Astrocyte of the hippocampus (primary cell): Measurements from ENCODE around the gene FTCD.
A peak's percentile ranks its signal among the peaks of the same experiment; 100 is the strongest.
"Not testable (repeated sequence)": the region's sequence is repeated elsewhere in the genome, so short reads cannot be mapped to it uniquely, and the experiment has no call there.

Experiments
- DNase-seq: peaks from one replicate; pipeline ENCODE4 v3.0.0; 2011; ENCODE audit warnings: low read depth, low spot score

FTCD gene

DNA sequence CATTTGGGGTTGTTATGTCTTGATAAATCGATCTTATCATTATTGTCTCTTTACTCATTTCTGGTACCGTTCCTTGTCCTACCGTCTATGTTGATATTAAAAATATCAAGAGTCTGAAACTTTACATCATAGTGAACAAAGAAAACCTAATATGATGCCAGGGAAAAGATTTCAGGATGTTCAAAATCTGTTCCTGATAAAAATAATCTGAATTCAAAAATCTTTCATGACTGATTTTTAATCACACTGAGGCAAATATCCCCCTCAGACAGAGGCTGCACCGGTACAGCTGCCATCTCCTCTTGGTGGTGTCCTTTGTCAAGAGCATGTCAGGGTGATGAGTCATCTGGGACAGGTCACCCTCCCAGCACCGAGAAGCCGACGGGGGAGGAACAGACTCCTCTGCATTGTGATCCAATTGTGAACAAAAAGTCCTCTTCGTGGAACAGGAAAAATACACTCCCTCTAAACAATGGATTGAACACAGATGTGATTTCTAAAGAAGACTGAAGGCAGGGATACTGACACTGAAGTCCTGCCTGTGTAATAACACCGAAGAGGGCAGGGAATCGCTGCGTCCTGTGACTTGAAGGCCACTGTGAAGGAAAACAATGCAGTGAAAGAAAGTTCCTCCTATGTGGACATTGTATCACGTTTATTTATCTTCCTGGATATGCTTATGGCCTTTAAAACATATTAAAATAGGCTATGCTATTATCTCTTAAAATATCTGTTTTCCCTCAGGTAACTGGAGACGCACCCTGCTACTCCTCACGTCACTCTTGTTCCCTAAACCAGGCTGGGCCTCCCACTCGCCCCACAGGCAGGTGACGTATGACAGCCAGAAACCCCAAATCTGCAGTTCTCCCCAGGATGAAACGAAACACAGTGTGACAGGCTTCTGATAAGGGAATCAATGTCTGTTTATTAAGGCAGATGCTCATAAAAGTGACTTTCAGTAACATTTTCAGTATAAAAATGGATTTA is 33.1 kb upstream of the FTCD start:
- DNase-seq, result peak; percentile 70

DNA sequence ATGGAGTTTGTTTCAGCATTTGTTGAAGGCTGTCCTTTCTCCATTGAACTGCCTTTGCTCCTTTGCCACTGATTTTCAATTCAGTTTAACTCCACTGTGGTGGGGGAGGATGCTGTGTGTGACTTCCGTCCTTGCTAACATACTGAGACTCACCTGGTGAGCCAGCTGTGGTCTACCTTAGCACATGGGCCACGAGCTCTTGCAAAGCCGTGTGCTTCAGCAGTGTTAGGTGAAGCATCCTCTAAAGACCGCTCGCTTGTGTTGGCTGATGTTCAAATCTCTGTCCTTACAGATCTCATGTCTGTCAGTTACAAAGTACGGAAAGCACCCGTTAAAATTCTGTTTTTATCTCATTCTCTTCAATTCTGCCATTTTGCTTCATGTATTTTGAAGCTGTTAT is 32.4 kb upstream of the FTCD start:
- no peak for DNase-seq

DNA sequence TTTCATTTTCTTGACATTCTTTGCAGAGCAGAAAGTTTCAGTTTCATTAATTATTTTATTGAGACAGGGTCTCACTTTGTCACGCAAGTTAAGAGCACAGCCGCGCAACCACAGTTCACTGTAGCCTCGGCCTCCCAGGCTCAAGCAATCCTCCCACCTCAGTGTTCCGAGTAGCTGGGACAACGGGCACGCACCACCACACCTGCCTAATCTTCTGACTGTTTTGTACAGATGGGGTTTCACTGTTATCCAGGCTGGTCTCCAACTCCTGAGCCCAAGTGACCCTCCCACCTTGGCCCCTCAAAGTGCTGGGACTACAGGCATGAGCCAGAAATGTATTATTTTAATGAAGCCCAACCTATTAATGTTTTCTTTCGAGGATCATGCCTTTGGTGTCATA is 31.9 kb upstream of the FTCD start:
- DNase-seq, result no peak

DNA sequence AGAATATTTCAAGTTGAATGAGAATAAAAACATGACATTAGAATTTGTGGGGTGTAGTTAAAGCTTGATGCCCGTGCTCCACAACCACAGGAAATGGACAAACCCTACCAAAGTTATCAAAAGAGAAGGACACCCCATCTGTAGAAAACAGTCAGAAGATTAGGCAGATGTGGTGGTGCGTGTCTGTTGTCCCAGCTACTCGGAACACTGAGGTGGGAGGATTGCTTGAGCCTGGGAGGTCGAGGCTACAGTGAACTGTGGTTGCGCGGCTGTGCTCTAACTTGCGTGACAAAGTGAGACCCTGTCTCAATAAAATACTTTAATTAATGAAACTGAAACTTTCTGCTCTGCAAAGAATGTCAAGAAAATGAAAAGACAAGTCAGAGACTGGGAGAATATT is 30.3 kb upstream of the FTCD start:
- DNase-seq, result no peak

DNA sequence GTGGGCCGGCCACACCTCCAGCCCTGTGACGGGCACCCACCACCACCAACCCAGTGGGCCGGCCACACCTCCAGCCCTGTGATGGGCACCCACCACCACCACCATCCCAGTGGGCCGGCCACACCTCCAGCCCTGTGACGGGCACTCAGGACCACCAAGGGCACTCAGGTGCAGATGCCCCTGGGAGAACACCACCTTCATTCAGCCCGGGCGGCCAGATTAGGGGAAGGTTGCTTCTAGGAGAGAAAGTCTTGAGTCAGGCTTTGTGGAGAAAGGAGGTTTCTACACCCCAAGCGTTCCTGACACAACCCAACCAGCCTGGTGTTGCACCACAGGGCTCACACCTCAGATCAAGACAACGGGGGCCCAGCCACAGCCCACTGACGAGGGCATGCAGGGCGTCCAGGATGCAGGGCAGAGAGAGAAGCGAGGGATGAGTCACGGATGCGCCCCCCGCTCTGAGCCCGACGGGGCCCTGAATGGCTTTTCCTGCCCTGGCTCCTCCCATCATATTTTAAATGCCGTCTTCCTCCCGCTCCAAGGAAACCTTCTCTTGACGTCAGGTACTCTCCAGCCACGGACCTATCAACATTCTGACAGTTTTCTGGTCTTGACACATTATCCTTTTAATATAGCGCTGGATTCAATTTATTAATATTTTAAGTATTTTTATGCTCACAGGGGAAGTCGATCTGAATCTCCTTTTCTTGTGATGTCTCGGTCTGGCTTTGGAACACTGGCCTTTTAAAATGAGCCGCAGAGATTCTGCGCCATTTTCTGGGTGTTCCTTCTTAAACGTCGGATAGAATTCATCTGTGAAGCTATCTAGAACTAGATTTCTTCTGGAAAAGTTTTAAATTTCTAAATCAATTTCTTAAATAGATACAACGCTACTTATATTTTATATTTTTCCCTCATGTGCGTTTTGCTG is 29.5 kb upstream of the FTCD start:
- DNase-seq, result peak; percentile 95

DNA sequence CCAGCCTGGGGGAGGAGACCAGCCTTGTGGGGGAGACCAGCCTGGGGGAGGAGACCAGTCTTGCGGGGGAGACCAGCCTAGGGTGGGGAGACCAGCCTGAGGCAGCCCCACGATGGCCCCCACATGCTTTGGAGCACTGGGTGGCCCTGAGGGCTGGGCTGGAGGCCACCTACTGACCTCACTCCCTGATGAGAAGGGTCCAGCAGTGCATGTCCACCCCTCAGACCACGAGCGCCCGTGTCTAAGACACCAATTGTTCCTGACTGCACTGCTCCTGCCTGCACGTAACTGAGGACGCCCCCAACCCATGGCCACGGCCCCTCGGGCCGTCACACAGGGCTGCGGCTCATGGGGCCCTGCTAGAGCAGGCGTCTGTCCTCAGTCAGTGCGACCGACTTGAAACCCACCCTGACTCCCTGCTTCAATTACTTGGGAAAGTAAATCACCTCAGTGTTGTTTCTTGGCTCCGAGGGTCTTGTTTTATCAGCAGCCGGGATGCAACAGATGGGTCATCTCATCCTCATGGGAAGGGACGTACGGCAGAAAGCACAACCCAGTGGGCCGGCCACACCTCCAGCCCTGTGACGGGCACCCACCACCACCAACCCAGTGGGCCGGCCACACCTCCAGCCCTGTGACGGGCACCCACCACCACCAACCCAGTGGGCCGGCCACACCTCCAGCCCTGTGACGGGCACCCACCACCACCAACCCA is 28.7 kb upstream of the FTCD start, which contains the start of gene SPATC1L:
SPATC1L (minus strand) TSS at position 550 of the 715 bp plus-strand sequence. CDS start 1,643 bp downstream, outside the sequence.
- DNase-seq, result peak; percentile 83

DNA sequence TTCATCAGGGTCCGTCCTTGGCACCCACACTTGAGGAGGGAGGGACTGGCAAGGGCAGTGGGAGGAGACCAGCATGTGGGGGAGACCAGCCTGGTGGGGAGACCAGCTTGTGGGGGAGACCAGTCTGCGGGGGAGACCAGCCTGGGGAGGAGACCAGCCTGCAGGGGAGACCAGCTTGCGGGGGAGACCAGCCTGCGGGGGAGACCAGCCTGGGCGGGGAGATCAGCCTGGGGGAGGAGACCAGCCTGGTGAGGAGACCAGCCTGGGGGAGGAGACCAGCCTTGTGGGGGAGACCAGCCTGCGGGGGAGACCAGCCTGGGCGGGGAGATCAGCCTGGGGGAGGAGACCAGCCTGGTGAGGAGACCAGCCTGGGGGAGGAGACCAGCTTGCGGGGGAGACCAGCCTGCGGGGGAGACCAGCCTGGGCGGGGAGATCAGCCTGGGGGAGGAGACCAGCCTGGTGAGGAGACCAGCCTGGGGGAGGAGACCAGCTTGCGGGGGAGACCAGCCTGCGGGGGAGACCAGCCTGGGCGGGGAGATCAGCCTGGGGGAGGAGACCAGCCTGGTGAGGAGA is 28.0 kb upstream of the FTCD start:
- DNase-seq, result not testable (repeated sequence)

DNA sequence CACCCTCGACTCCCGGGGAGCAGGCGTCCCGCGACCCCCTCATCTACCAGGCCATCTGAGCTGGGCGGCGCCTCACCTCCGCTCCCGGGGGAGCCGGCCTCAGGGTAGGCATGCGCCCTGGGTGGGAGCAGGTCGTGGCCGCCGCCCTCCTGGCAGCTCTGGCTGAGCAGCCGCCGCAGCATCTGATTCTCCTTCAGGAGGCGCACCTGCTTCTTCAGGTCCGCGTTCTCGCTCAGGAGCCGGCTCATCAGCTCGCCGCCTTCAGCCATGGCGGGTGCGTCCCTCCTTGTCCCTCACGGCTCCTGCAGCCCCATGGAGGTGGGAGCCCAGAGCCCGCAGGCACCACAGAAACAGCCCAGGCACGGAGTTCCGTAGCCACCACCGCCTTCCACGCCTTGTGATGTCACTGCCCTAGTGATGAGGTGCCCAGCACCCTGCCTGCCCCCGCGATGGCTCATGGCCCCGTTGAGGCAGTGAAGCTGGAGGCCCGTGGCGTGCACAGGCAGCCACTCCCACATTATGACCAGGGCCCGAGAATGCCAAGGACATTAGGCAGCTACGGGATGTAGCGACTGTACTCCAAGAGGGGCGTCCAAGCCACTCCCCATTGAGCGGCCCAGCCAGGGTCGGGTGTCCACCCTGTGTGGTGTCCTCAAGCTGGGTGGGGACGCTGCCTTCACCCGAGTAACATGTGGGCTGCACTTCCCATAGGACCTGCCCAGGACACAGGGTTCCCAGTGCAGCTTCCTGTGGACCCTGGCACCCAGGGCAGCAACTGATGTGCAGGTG is 27.4 kb upstream of the FTCD start:
- DNase-seq, result no peak

DNA sequence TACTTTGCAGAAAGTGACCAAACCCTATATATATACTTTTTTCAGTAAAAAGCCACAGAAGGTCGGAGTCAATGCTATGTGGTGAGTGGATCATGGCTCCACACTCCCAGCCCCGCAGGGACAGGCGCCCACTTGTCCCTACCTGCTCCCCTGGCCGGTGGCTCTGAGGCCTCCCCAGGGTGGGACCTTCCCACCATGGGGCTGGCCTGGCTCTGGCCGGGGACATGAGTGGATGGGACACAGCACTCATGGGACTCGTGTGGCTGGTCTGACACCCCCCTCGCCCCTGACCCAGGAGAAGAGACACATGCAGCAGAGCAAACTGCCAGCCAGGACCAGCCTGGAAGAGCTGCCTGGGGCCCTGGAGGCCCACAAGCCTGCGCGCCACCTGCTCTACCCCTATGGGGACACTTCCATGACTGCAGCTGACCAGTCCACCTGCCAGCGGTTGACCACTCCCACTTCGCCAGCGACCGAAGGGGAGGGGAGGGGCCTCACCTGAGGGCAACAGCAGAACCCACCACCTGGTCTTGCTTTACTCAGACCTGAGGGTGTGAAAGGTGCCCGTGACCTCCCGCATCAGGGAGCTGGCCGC is 26.7 kb upstream of the FTCD start:
- no peak for DNase-seq

DNA sequence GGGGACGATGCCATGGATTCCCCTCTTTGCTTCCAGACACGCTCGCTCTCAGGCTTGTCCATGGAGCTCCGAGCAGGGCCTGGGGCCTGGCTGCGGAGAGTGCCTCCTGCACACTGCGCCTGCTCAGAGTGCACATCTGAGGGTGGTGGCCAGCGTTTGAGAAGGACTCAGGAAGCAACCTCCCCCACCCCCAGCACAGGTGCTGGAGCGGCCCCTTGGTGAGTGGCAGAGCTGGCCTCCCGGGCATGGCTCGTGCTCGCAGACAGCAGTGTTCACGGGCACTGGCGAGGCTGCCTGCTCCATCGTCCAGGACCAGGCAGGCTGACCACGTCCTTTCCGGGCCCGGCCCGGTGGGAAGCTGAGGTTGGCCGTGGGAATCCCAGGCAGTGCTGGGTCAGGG is 26.1 kb upstream of the FTCD start:
- DNase-seq, result no peak

DNA sequence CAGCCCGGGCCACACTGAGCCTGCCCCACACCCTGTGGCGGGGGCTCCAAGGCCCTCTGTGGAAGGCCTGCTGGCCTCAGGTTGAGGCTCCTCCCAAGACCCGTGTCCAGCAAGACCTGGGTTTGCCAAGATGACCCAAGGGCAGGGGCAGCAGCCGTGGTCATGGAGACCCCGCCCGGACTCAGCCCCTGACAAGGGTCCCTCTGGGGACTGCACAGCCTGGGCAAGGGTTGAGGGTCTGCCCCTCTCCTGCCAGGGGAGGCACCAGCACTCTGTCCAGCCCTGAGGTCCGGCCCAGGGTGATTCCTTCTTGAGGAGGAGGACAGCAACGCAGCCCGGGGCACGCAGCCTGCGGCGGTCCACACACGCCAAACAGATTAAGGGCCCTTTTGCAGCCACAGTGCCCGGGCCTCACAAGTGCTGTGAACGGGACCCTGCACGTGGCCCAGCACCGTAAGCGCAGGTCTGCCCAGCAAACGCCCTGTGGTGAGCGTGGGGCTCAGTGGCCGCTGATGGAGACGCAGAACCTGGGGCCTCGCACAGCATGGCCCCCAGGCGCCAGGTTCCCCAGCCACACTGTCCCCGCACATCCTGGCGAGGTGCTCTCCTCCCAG is 25.5 kb upstream of the FTCD start:
- DNase-seq, result no peak

DNA sequence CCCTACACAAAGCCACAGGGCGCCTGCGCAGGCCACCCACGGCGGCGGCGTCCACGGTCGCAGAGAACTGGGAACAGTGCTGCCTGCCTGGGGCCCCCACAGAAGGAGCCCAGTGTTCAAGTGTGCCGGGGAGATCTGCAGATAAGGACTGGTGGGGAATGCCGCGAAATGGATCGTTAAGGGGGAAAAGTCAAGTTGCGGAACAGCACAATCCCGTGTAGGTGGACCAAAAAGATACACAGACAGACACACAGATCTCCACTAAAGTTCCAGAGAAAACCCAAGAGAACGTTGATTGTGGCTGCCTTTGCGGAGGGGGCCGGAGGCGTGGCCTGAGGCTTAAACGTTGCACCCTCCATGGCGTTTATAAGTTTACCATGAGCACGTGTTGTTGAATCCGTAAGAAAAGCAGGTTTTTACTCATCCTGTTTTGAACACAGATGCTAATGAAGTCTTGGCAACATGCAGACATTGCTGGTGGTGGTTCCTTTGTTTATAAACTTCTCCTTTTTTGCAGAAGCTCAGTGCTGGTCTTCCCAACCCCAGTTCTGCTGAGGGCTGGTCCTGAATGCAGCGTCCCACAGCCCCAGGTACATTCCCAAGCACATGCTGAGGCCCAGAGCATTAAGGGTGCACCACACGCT is 24.8 kb upstream of the FTCD start:
- DNase-seq, result no peak

DNA sequence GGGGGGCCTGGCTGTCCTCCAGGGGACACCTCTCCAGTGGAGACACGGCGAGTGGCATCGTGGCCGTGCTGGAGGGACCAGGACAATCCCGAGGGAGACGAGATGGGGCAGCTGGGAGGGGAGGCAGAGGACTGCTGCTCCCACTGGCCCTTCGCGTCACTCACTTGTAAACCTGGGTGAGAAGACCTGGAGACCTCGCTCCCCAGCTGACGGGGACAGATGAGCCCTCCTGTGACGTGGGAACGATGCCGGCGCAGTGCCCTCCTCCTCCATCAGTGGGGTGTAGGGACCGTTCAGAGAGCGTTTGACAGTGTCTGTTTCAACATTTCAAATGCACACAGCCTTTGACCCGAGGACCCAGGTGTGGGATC is 24.3 kb upstream of the FTCD start:
- DNase-seq, result no peak

DNA sequence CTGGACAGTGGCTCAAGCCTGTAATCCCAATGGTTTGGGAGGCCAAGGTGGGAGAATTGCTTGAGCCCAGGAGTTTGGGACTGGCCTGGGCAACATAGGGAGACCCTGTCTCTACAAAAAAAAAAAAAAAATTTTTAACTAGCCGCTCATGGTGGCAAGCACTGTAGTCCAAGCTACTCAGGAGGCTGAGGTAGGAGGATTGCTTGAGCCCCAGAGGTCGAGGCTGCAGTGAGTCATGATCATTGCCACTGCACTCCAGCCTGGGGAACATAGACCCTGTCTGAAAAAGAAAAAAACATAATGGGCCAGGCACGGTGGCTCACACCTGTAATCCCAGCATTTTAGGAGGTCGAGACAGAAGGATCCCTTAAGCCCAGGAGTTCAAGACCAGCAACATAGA is 23.6 kb upstream of the FTCD start:
- DNase-seq, result no peak

DNA sequence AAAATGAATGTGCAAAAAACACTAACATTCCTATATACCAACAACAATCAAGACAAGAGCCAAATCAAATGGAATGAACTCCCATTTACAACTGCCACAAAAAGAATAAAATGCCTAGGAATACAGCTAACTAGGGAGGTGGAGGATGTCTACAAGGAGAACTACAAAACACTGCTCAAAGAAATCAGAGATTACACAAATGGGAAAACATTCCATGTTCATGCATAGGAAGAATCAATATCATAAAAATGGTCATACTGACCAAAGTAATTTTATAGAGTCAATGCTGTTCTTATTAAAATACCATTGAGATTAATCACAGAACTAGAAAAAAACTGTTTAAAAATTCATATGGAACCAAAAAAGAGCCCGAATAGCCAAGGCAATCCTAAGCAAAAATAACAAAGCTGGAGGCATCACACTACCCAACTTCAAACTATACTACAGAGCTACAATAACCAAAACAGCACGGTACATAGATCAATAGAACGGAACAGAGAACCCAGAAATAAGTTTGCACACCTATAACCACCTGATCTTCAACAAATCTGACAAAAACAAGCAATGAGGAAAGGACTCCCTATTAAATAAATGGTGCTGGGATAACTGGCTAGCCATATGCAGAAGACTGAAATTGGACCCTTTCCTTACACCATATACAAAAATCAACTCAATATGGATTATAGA is 21.2 kb upstream of the FTCD start:
- DNase-seq, result not testable (repeated sequence)

DNA sequence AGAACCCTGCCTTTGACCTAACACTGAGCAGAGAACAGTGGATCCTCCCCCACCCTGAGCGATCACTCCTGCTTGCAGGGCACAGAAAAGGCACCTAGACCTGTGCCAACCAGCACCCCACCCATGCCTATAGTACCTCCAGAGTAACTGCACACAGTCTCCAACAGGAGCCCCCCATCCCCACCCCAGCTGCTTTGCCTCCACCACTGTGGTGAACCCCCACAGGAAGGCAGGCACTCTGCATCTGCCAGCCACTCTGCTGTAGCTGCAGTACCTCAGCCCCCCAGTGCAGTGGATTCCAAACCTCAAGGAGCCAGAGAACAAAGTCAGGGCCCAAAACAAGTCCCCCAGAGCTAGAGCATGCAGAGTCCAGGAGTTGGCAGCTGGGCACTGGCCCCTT is 18.2 kb upstream of the FTCD start:
- no peak for DNase-seq

DNA sequence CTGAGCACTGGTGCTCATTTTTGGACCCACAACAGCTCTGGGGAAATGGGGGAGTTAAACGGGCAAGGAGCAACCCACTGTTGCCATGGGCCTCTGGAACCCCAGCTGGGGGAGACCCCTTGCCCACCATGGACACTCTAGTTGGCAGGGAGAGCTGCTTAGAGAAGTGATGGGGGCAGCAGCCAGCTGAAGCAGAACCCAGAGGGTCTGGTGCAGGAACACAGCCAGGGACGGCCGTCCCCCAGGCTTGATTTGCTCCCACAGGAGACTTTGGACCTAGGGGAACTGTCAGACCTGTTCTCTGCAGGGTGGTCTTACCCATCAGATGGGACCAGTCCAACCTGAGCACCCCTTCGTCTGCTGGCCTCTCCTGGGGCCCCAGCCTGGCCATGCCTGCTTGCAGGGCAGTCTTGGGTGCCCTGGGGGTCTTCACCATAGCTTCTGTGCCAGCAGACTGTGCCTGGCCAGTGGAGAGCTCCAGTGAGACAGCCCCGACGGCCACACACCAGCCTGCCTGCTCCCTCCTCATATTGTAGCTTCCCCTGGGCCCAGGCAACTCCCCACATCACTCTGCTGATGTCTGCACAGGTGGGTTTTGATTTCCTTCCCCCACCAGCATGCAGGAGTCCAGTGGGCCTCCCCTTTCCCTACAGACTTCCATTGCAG is 17.6 kb upstream of the FTCD start:
- no peak for DNase-seq
